ENCODE results near the gene APOA4.
A peak's percentile ranks its signal among the peaks of the same experiment; 100 is the strongest.

APOA4 gene

GRCh38 chr11:116844722-116845121 is 21.6 kb upstream of the APOA4 start:
- Histone ChIP-seq H3K36me3 (ENCODE audit: insufficient read depth, low read depth, low read length) (peaks cover 61% of the 10 kb centered on the region), H3K4me1 (ENCODE audit: insufficient read depth, low read length) (no peaks in the 10 kb centered on the region), H3K9ac (ENCODE audit: low read depth, low read length) (no peak overlapping the region), H3K27ac (ENCODE audit: low read length) (no peak overlapping the region), H3K4me3 (ENCODE audit: low read length) (no peak overlapping the region), H3K9me3 (ENCODE audit: insufficient read depth, low read depth, low read length) (no peaks in the 10 kb centered on the region), H3K27me3 (ENCODE audit: insufficient read depth, low read length) (no peaks in the 10 kb centered on the region)

- Histone ChIP-seq H3K4me1 (ENCODE audit: insufficient read depth, low read length) (no peaks in the 10 kb centered on the region), H3K27me3 (ENCODE audit: insufficient read depth, low read length) (no peaks in the 10 kb centered on the region), H3K9me3 (ENCODE audit: insufficient read depth, low read depth, low read length) (no peaks in the 10 kb centered on the region), H3K36me3 (ENCODE audit: insufficient read depth, low read depth, low read length) (peaks cover 53% of the 10 kb centered on the region), H3K27ac (ENCODE audit: low read length) (no peak overlapping the region), H3K4me3 (ENCODE audit: low read length) (no peak overlapping the region), H3K9ac (ENCODE audit: low read depth, low read length) (no peak overlapping the region)
These were observed 20.6 kb upstream of the APOA4 start for GRCh38 chr11:116843661-116844060.

- Histone ChIP-seq H3K9me3 (ENCODE audit: insufficient read depth, low read depth, low read length) (no peaks in the 10 kb centered on the region), H3K9ac (ENCODE audit: low read depth, low read length) (no peak overlapping the region), H3K36me3 (ENCODE audit: insufficient read depth, low read depth, low read length) (peaks cover 48% of the 10 kb centered on the region), H3K27ac (ENCODE audit: low read length) (no peak overlapping the region), H3K27me3 (ENCODE audit: insufficient read depth, low read length) (no peaks in the 10 kb centered on the region), H3K4me1 (ENCODE audit: insufficient read depth, low read length) (no peaks in the 10 kb centered on the region; the same call in 1 of the 2 replicates), H3K4me3 (ENCODE audit: low read length) (no peak overlapping the region)
These were observed 19.8 kb upstream of the APOA4 start for GRCh38 chr11:116842909-116843308.

GRCh38 chr11:116842117-116842516 is 19.0 kb upstream of the APOA4 start:
- Histone ChIP-seq H3K36me3 (ENCODE audit: insufficient read depth, low read depth, low read length) (peaks cover 40% of the 10 kb centered on the region), H3K27me3 (ENCODE audit: insufficient read depth, low read length) (no peaks in the 10 kb centered on the region), H3K27ac (ENCODE audit: low read length) (no peak overlapping the region), H3K9ac (ENCODE audit: low read depth, low read length) (no peak overlapping the region), H3K9me3 (ENCODE audit: insufficient read depth, low read depth, low read length) (no peaks in the 10 kb centered on the region), H3K4me1 (ENCODE audit: insufficient read depth, low read length) (no peaks in the 10 kb centered on the region; the same call in 1 of the 2 replicates), H3K4me3 (ENCODE audit: low read length) (no peak overlapping the region)

GRCh38 chr11:116840746-116841296 is 17.7 kb upstream of the APOA4 start:
- H3K9ac ChIP-seq (ENCODE audit: low read depth, low read length), result no peak overlapping the region
- no peaks in the 10 kb centered on the region for H3K9me3 ChIP-seq (ENCODE audit: insufficient read depth, low read depth, low read length)
- H3K36me3 ChIP-seq (ENCODE audit: insufficient read depth, low read depth, low read length), result peaks cover 27% of the 10 kb centered on the region
- H3K4me3 ChIP-seq (ENCODE audit: low read length), result no peak overlapping the region
- no peak overlapping the region for H3K27ac ChIP-seq (ENCODE audit: low read length)
- no peaks in the 10 kb centered on the region for H3K27me3 ChIP-seq (ENCODE audit: insufficient read depth, low read length)
- no peaks in the 10 kb centered on the region; the same call in 1 of the 2 replicates for H3K4me1 ChIP-seq (ENCODE audit: insufficient read depth, low read length)

- H3K4me1 ChIP-seq (ENCODE audit: insufficient read depth, low read length), result peaks cover 2% of the 10 kb centered on the region; the same call in 1 of the 2 replicates
- peaks cover 4% of the 10 kb centered on the region for H3K27me3 ChIP-seq (ENCODE audit: insufficient read depth, low read length)
- H3K9ac ChIP-seq (ENCODE audit: low read depth, low read length), result no peak overlapping the region
- peaks cover 22% of the 10 kb centered on the region for H3K36me3 ChIP-seq (ENCODE audit: insufficient read depth, low read depth, low read length)
- H3K9me3 ChIP-seq (ENCODE audit: insufficient read depth, low read depth, low read length), result no peaks in the 10 kb centered on the region
- no peak overlapping the region for H3K27ac ChIP-seq (ENCODE audit: low read length)
- H3K4me3 ChIP-seq (ENCODE audit: low read length), result no peak overlapping the region
These were observed 17.2 kb upstream of the APOA4 start for GRCh38 chr11:116840224-116840745.

- H3K9me3 ChIP-seq (ENCODE audit: insufficient read depth, low read depth, low read length), result no peaks in the 10 kb centered on the region
- H3K36me3 ChIP-seq (ENCODE audit: insufficient read depth, low read depth, low read length), result peaks cover 7% of the 10 kb centered on the region
- peaks cover 7% of the 10 kb centered on the region; the same call in 1 of the 2 replicates for H3K4me1 ChIP-seq (ENCODE audit: insufficient read depth, low read length)
These were observed 15.4 kb upstream of the APOA4 start for GRCh38 chr11:116838321-116839084.

GRCh38 chr11:116837231-116838091 is 14.4 kb upstream of the APOA4 start, which contains the start of gene APOA1:
APOA1 (minus strand) TSS chr11:116837622; CDS start chr11:116837387, 235 bp downstream.
- H3K27ac ChIP-seq (ENCODE audit: low read length), result no peak within 1 kb of the TSS

More at GRCh38 chr11:116838321-116839084, 15.4 kb upstream of the APOA4 start:
- peaks cover 12% of the 10 kb centered on the region for H3K27me3 ChIP-seq (ENCODE audit: insufficient read depth, low read length)
- no peak overlapping the region for H3K27ac ChIP-seq (ENCODE audit: low read length)
- H3K4me3 ChIP-seq (ENCODE audit: low read length), result no peak overlapping the region
- H3K9ac ChIP-seq (ENCODE audit: low read depth, low read length), result no peak overlapping the region

GRCh38 chr11:116836632-116836991 is 13.5 kb upstream of the APOA4 start:
- H3K4me1 ChIP-seq (ENCODE audit: insufficient read depth, low read length), result peaks cover 7% of the 10 kb centered on the region; the same call in 1 of the 2 replicates
- no peak overlapping the region for H3K4me3 ChIP-seq (ENCODE audit: low read length)
- H3K36me3 ChIP-seq (ENCODE audit: insufficient read depth, low read depth, low read length), result no peaks in the 10 kb centered on the region
- no peaks in the 10 kb centered on the region for H3K9me3 ChIP-seq (ENCODE audit: insufficient read depth, low read depth, low read length)
- H3K27ac ChIP-seq (ENCODE audit: low read length), result no peak overlapping the region
- peaks cover 12% of the 10 kb centered on the region for H3K27me3 ChIP-seq (ENCODE audit: insufficient read depth, low read length)
- no peak overlapping the region for H3K9ac ChIP-seq (ENCODE audit: low read depth, low read length)

More at GRCh38 chr11:116837231-116838091, 14.4 kb upstream of the APOA4 start, which contains the start of gene APOA1:
- Histone ChIP-seq H3K27me3 (ENCODE audit: insufficient read depth, low read length) (peaks cover 12% of the 10 kb centered on the region), H3K4me3 (ENCODE audit: low read length) (no peak within 1 kb of the TSS), H3K9ac (ENCODE audit: low read depth, low read length) (no peak within 1 kb of the TSS), H3K4me1 (ENCODE audit: insufficient read depth, low read length) (peaks cover 7% of the 10 kb centered on the region; the same call in 1 of the 2 replicates), H3K36me3 (ENCODE audit: insufficient read depth, low read depth, low read length) (no peaks in the 10 kb centered on the region), H3K9me3 (ENCODE audit: insufficient read depth, low read depth, low read length) (no peaks in the 10 kb centered on the region)

- Histone ChIP-seq H3K27me3 (ENCODE audit: insufficient read depth, low read length) (peaks cover 12% of the 10 kb centered on the region), H3K36me3 (ENCODE audit: insufficient read depth, low read depth, low read length) (no peaks in the 10 kb centered on the region), H3K27ac (ENCODE audit: low read length) (no peak overlapping the region), H3K9ac (ENCODE audit: low read depth, low read length) (peak overlapping the region; percentile 74; the same call in 1 of the 2 replicates), H3K9me3 (ENCODE audit: insufficient read depth, low read depth, low read length) (no peaks in the 10 kb centered on the region), H3K4me1 (ENCODE audit: insufficient read depth, low read length) (peaks cover 7% of the 10 kb centered on the region; the same call in 1 of the 2 replicates), H3K4me3 (ENCODE audit: low read length) (peak overlapping the region; percentile 67; the same call in 1 of the 2 replicates)
These were observed 12.9 kb upstream of the APOA4 start for GRCh38 chr11:116835791-116836631.
